GM21619 (cell line): ENCODE results near the gene DLGAP4.

Experiments
- ATAC-seq: cut with Tn5 transposase; IDR thresholded peaks from one replicate; pipeline ENCODE4 v1.9.1; 2021; ENCODE audit not compliant: unreplicated experiment

DLGAP4 gene

DNA sequence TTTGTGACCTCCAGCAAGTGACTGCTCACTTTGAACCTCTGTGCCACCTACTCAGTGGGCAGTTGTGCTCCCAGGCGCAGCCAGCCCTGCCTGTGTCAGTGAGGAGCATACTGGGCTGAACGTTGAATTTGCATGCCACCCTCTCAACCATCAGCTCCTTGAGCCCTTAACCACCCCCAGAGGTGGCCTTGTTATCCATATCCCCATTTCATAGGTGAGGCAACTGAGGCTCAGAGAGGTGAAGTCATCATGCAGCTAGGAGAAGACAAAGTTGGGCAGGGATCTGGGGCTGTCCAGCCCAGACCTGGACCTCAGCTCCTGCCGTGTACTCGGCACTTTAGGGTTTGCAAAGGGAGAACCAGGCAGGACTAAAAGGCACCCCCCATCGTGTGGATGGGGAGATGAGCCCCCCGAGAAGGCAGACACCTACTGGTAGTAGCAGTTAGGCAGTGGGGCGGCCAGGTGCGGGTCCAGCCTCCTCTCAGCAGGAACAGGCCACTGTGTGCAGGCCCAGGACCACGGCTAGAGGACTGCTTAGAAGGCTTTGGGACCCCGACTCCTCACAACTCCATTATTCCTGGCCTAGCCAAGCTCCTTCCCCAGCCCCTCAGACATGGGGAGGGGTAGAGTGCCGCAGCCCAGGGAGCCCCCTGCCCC, 134.4 kb downstream of the DLGAP4 start:
- ATAC-seq: no peak

DNA sequence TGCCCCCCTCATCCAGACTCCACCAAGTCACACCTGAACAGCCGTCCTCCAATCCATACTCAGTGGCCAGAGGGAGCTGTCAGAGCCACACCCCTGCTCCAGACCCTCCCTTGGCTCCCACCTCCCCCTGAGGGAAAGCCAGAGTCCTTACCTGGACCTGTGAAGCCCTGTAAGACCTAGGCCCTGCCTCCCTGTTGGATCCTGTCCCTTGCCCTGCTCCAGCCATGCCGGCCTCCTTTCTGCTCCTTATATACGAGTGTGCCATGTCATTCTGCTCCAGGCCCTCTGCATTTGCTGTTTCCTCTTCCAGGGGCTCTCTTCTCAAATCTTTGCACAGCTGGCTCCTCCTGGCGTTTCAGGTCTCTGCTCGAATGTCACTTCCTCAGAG, 134.9 kb downstream of the DLGAP4 start:
- no peak for ATAC-seq

DNA sequence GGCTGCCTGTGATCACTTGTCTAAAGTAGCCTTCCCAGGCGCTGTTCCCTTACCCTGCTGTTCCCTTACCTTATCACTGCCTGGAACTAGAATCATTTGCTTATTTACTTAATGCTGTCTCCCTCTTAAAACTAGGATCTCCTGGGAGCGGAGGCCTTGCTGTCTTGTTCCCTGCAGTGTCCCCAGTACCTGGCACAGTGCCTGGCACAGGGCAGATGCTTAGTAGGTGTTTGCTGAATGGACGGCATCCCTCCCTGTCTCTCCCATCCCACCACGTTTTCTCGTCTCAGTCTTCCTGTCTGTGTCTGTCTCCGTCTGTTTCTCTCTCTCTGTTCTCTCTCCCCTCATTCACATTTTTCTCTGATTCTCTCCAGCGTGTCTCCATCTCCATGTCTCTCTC, 135.3 kb downstream of the DLGAP4 start:
- no peak for ATAC-seq

DNA sequence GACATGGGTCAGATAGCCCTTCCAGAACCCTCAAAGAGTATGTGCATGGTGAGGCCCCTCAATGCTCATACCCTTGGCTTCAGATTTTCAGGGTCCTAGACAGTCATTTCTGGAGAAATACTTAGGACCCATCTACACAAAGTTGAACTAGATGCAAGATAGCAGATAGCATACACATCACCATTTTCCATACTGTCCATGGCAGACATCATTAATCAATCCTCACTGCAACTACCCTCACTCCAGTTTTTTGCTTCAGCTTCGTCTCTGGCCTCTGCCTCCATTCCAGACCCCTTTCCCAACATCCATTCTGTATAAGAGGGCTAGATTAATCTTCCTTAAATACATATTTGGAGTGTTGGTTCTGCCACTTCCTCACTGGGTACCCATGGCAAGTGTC, 139.7 kb downstream of the DLGAP4 start:
- no peak for ATAC-seq

DNA sequence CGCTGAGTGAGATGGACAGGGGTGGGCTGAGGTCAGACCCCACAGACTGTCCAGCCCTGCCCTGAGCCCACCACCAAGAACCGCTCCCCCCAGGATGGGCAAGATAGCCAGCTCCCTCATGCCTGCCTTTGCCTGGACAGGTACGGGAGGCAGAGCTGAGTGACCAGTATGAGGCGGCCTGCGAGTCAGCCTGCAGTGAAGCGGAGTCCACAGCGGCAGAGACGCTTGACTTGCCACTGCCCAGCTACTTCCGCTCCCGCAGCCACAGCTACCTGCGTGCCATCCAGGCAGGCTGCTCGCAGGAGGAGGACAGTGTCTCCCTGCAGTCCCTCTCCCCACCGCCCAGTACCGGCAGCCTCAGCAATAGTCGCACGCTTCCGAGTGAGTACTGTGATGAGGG, 140.4 kb downstream of the DLGAP4 start:
- no peak for ATAC-seq

DNA sequence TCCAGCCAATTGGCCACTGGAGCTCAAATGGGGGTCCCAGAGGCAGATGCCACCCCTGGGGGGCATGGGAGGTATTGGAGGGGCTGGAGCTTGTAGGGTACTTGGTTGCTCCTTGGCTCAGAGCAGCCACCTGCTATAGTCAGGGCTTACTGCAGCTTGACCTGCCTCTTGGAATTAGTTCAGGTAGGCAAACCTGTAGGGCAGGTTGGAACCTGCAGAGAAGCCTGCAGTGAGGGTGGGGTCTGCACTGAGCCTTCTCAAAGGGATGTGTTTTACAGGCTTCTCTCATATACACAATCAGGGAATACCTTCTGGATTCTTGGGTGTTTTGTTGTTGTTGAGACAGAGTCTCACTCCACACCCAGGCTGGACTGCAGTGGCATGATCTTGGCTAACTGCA, 141.0 kb downstream of the DLGAP4 start:
- ATAC-seq: no peak

DNA sequence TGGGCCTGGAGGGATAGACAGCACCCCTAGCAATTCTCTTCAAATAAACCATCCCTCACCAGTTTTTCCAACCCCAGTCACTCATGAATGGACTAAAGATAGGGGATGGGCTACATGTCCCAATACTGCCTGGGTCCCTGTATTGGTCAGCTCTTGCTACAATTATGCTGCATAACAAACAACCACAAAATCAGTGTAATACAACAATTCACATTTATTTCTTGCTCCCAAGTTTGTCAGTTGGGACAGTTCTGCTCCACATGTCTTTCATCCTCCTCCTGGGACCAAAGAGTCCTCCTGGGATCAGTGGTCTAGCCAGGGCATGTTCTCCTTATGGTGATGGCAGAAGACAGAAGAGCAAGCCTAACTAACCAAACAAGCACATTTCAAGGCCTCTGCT, 143.5 kb downstream of the DLGAP4 start:
- ATAC-seq: no peak

DNA sequence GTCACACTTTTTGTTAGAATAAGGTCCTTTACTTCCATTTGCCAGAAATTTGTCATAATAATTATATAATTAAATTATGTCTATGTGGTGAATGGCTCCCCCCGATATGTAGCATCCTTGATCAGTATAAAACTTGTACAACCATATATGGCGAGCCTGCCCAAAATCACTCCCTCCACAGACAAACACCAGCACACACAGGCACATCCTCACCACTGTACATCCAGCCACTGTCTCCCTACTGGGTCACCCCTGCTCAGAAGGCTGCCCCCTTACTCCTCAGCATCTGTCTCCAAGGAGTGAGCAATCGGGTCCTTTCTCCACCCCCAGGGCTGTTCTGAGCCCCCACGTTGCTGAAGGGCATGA, 148.2 kb downstream of the DLGAP4 start:
- no peak for ATAC-seq

DNA sequence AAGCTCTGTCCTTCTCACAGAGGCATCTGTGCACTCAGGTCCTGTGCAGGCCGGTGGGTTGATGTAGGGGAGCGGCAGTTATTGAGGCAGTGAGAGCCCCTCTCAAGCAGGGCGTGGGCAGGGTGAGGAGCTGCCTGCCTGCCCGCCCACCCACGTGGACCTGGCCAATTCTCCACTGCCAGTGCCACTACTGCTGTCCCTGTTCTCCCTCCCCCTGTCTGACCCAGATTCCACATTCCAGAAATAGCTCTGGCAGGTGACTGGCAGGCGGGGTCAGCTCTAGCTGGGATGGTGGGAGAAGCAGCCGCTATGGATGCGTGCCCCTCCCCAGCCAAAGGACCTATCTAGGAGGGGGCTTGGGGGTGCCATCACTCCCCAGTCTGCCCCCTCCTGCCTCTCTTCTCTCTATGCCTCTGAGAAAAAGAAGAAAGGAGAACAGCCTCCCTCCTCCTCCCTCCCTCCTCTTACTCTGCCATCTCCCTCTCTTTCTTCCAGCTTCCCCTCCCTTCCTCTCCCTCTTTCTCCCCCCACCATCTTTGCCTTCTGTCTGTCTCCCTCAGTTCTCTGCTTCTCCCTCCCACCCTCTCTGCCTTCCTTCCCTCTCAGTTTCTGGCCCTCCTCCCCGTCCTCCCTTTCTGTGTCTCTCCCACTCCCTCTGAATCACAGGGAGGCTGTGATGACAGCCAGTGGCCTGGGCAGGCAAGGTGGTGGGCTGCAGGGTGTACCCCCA, 148.7 kb downstream of the DLGAP4 start:
- no peak for ATAC-seq

DNA sequence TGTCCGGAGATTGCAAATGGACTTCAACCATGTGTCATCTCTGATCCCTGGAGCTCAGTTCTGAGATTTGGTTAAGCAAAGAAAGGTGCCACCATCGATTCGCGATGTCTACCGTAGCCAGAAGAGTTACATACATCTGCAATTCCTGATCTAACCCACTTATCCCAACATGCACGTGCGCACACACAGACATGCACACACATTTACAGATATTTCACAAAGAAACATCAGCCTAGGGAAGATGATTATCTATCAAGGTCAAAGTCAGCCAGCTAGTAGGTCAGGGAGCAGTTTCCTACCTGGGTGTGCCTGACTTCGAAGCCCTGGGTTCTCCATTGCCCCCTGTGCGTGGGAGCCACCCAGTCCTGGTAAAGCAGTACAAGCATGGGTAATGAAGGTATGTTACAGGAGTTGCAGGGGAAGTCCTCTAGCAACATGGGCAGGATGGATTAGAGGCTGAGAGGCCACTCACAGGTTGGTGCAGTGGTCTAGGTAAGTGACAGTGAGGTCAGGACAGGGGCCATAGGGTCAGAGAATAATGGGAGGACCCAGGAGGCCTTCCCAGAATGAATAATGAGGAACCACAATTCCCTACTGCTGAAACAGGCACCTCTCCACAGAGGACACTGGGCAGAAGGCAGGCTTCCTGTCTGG, 150.0 kb downstream of the DLGAP4 start:
- ATAC-seq: no peak

DNA sequence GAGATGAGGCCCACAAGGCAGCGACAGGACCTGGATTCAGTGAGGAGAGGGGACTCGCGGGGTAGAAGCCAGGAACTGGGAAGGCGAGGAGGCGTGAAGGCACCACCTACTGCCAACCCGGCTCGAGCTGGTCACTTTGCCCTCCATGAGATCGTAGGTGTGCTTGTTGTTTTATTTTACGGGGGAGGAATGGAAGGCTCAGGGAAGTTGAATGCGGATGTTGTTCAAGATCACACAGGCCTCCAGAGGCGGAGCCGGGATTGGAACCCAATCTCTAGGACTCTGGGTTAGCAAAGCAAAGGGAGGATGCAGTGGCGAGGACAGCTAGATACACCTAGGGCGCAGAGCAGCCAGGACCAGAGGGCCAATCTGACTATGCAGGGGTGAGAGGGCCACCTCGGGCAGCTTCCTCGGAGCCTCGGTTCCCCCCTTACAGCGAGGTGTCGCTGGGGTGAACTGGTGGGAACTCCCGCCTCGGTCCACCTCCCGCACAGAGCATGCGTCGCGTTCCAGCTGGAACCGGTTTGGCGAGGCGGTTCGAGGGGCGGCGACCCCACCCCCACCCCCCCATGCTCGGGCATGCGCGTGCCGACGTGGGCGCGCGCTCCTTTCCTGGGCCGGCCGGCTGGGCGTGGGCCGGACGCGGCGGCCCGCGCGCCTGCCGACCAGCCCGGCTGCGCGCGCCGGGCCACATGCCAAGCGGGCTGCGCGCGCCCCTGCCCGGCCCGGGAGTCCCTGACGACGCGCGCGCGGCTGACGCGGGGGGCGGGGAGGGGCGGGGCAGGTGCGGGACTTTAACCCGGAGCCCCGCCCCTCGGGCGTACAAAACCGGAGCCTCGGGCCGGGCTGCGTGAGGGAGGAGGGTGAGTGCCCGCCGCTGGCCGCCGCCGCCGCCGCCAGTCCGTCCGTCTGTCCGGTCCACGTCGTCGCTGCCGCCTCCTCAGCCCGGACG, 154.8 kb downstream of the DLGAP4 start:
- ATAC-seq: peak; percentile 56

DNA sequence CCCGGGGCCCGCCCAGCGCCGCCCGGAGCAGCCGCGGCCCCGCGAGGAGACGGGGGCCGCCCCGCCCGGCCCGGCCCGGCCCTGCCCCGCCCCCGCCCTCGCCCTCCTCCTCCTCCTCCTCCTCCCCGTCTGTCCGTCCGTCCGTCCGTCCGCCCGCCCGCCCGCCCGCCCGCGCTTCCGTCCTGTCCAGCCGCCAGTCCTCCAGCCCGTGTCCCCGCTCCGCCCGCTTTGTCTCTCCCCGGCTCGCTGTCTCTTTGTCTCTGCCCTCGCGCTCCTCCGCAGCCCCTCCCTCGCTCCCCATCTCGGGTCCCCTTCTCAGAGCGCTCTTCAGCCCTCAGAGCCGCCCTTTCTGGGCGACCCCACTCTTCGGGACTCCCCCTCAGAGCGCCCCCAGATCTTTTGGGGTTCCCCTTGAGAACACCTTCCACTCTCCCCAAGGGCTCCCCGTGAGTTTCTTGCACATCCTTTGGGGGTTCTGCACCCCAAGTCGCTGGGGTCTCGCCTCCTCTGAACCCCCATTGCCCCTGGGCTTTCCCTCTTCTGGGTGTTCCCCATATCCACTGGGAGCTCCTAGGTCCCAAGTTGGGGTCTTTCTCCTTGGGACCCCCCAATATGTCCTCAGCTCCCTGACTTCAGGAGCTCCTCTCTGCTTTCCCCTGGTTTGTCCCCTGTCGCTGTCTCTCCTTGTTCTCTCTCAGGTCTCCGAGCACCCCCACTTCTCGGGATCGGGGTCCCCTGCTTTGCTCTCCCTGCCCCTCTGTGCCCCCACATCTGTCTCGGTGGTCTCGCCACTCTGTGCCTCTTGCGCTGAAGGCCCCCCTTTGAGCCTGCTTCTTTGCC, 155.7 kb downstream of the DLGAP4 start:
- ATAC-seq: peak; percentile 15

DNA sequence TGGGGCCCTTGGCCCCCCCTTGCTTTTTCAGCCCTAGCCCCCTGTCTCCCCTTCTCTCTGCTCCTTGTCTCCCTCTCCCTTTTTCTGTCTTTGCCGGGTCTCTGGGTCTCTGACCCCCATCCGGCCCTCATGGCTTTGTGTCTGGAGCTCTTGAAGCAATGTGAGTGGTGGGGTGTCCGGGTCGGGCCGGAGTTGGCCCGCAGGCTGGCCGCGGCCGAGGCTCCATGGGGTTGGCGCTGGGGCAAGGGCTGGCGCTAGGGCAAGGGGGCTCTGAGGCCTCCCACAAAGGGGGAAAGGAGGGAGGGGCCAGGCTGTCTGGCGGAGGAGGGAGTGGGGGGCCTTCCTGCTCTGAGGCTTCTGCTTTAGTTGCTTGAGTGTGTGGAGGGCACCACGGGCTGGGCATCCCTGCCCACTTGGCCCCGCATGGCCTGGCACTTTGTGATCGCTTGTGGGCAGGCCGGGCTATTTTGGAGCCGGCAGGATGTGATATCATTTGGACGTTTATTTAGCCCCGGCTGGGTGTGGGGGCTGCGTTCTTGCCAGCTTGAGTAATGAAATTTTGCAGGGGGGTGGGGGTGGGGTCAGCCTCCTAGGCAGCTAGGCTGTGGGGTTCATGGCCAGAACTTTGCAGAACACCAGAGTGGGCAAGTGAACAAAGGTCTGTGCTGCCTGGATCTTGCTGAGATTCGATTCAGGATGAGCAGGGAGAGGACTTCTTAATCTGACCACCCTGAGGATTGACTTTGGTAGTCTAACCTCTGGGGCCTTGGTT, 156.5 kb downstream of the DLGAP4 start:
- ATAC-seq: no peak

DNA sequence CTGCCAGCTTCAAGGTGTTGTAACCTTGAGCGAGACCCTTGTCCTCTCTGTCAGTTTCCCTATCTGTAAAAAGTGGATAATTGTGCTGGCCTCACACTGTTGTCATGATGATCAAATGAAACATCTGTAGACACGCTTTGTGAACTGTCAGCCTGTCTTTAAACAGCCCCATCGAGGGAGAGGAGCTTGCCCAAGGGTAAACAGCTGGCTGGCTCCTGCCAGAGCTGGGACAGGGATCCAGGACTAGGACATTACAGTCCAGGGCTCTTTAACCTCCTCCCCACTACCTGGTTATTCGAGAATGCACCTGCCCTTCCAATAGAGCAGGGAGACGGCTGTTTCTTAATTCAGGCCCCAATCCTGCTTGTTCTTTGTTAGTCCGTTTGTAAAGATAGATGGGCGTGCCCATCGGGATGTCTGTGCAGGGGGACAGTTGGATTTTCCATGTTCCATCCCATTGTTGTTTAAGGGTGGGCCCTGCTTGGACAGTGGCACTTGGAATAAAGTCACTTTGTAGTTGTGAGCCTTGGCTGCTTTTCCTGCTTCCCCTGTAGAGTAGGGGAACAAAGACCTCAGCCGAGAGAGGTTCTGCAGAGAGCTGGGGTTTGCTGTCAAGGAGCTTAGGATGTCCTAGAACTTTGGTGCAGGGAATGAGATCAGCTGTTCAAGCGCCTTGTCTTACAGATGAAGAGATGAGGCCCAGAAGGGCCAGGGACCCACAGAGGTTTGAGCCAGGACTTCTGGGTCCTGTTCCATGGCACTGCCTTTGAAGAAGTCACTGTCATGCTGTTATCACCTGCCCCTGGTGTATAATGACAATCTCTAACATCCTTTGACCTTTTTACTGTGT, 157.3 kb downstream of the DLGAP4 start:
- no peak for ATAC-seq

DNA sequence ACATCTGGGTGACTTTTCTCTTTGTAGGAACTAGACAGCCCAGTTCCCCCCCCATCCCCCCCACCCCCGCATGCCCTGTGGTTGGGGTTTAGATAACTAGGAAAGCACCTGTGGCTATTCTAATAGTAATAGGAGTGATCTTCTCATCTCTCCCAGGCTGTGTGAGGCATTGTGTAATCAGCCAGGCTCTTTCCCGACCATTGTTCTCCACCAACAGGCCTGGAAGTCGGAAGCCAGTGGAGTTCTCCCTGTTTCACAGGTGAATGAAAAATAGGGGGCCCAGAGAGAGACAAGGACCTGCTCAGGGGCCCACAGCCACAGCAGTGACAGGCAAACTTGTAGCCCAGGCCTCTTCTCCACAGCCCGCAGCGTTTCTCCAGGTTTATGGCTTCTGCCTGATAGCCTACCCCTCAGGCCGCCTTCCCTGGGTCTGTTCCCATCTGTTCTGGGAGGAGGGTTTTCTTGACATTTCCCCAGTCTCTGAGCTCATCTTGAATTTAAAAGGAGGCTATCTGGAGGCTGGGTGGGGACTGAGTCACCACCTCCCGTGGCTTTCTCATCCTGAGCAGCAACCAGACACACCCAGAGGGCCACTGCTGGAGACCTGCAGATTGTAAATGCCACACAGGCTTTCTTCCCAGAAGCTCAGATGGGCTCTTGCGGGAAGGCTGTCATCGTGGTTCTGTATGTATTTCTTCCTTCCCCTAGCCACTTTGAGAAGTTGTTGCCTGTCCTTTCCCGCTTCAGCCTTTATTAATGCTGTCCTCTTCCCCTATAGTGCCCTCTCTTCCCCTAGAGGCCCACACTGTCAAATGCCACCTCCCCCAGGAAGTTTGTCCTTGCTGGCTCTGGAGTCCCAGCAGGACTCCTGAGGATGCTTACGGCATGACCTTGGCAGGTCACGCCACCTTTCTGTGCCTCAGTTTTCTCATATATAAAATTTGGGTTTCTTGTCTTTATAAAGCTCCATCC, 159.3 kb downstream of the DLGAP4 start:
- ATAC-seq: no peak

DNA sequence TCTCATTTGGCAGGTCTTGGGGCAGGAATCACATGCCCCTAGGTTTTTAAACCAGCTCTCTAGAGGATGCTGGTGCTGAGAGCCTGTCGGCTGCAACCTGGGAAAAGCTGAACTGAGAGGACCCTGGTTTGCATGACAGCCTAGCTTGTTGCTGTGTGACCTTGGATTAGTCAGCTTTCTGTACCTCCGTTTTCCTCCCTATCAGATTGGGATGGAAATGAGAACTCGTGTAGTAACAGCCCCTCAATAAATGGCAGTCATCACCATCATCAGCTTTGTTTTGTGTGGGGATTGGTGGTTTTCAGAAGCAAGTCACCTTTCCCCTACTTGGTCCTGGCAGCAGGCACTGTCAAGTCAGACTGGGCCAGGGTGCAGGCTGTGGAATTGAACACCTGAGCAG, 159.9 kb downstream of the DLGAP4 start:
- ATAC-seq: no peak
